GM19328 (cell line): ENCODE data around the gene EPHB2.

ENCODE experiments used
- ATAC-seq: cut with Tn5 transposase; IDR thresholded peaks from one replicate; pipeline ENCODE4 v1.9.1; 2021; ENCODE audit warnings: mild to moderate bottlenecking, moderate library complexity; ENCODE audit not compliant: unreplicated experiment

EPHB2 gene

DNA sequence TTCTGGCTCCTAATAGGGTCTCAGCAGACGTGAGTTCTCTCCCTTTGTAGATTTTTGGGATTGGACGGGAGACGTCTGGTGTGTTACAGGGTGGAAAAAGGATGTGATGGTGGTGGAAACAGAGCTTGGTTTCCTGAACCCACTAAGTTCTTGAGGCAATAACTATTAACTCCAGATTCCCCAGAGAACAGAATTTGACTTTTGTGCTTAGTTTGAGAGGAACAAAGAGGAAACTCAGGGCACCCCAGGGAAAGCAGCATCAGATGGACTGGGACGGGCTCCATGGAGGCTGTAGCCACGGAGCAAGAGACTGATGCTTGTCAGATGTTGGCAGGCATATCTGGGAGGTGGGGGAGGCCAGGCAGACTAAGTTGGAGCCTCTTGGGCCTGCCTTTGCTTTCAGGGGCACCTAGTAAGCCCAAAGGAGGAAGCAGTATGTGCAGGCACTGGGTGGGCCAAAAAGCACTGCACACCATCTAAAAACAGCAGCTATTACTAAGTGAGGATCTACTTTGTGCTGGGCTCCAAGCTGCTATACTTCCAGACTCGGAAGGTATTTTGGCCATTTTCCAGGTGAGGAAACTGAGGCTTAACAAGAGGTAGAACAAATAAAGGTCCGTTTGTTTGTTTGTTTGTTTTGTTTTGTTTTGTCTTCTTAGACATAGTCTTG lies 66.9 kb downstream of the EPHB2 start:
- ATAC-seq, result no peak

DNA sequence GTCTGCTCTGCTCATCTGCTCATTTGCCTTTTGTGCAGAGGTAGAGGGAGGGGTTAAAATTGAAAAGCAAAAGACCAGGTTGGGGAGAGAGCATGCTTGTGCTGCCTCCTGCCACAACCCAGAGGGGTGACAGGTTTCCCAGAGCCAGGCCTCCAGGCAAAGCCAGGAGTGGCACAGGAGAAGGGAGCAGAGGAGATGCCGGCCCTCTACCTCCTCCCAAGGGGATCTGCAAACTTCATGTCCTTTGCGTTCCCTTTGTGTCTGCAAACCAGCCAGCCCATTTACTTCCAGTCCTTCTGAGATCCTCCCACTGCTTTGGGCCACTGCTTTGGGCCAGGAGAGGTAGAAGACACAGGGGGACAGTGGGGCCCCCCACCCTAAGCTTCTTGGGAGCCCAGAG lies 67.8 kb downstream of the EPHB2 start:
- ATAC-seq, result no peak

DNA sequence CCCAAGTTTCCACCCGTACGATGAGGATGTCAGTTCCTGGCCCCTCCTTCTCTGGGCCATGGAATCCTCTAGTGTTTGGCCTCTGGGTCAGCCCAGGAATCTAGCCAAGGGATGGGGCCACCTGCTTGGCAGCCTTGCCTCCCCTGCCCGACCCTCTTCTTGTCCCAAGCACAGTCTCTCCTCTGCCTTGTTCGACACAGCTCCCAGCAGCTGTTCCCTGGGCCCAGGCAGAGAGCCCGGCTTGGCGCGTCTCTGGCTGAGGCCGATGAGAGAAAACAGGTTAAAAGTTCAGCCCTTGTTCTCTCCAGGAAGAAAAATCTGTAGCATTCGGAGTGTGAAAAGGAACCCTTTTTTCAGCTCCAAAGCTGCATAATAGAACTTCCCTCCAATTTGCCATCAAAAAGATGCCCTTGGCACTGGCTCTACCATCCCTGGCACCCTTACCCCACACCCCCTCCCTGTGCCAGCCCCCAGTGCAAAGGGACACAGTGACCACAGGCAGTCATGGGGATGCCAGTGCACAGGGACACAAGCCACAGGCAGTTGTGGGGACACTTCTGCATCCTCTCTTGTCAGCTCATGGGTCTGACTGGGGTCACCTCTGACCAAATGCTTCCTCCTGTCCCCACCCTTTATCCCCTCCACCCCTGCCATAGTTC lies 68.4 kb downstream of the EPHB2 start:
- no peak for ATAC-seq

DNA sequence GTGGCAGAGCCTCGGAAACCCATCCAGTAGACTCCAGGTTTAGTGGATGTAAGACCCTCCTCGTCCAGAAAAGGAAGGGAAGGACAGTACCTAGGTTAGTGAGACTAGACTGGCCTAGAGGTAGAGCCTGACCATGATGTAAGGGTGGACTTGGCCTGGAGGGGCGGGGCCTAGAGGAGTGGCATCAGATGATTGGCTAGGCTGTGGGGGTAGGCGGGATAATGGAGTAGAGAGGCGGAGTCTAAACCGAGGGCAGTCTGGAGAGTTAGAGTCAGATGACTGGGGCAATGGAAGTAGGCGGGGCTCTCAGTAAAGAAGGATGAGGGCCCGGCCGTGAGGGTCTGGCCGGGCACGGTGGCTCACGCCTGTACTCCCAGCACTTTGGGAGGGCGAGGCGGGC lies 70.1 kb downstream of the EPHB2 start:
- no peak for ATAC-seq

DNA sequence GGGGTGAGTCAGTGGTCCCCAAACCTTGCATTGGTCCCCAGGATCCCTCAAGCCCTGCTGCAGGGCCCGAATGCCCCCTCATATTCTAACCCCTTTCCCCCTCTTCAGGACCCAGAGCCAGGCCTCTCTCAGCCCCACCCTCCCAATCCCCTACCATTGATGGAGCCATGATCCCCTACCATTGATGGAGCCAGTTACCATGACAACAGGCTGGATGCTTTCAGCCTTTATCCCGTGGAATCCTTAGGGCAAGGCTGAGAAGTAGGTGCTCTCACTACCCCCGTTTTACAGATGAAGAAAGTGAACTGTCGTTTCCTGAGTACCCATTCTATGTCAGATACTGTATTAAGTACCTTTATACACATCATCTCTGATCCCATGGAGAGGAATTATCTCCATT lies 70.8 kb downstream of the EPHB2 start:
- ATAC-seq, result no peak

DNA sequence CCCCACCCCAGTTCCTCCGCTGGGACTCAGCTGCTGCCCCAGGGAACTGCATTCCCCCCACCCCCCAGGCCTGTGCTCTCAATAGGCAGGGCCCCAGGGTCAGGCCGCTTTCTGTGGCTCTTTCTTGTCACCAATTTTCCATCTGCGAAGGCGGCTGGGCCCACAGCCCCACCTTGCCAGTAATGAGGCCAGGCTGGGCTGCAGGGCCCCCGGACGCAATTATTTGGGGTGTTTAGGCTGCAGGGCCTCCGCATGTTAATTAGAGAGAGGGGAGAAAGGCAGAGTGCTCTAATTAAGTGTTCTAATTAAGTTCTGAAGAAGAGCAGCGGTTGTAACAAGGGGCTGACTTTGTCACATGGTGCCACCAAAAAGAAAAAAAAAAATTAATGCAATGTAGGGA lies 71.8 kb downstream of the EPHB2 start:
- no peak for ATAC-seq

DNA sequence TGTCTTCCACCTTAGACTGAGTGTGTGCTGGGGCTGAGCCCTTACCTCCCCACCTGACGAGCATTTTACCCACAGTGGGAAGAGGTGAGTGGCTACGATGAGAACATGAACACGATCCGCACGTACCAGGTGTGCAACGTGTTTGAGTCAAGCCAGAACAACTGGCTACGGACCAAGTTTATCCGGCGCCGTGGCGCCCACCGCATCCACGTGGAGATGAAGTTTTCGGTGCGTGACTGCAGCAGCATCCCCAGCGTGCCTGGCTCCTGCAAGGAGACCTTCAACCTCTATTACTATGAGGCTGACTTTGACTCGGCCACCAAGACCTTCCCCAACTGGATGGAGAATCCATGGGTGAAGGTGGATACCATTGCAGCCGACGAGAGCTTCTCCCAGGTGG lies 73.7 kb downstream of the EPHB2 start:
- no peak for ATAC-seq

DNA sequence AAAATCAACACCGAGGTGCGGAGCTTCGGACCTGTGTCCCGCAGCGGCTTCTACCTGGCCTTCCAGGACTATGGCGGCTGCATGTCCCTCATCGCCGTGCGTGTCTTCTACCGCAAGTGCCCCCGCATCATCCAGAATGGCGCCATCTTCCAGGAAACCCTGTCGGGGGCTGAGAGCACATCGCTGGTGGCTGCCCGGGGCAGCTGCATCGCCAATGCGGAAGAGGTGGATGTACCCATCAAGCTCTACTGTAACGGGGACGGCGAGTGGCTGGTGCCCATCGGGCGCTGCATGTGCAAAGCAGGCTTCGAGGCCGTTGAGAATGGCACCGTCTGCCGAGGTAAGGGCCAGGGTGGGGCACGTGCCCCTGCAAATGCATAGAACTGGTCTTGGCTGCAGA lies 74.1 kb downstream of the EPHB2 start:
- ATAC-seq, result no peak

DNA sequence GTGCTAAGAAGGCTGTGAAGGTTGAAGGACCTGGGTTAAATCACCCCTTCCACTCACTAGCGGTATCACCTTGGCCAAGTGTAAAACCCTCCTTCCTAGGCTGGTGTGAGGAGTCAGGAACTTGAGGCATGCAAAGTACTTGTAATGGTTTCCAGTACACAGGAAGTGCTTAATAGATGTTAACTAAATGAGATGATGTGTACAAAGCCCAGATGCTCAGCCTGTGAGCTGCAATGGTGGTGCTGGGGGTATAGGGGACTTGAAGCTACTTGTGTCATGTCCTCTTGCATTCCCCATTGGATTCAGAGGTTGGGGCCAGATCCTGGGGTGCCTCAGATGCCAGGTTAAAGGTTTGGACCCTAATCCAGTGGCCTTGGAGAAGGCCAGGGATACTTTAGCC lies 75.5 kb downstream of the EPHB2 start:
- ATAC-seq, result no peak

DNA sequence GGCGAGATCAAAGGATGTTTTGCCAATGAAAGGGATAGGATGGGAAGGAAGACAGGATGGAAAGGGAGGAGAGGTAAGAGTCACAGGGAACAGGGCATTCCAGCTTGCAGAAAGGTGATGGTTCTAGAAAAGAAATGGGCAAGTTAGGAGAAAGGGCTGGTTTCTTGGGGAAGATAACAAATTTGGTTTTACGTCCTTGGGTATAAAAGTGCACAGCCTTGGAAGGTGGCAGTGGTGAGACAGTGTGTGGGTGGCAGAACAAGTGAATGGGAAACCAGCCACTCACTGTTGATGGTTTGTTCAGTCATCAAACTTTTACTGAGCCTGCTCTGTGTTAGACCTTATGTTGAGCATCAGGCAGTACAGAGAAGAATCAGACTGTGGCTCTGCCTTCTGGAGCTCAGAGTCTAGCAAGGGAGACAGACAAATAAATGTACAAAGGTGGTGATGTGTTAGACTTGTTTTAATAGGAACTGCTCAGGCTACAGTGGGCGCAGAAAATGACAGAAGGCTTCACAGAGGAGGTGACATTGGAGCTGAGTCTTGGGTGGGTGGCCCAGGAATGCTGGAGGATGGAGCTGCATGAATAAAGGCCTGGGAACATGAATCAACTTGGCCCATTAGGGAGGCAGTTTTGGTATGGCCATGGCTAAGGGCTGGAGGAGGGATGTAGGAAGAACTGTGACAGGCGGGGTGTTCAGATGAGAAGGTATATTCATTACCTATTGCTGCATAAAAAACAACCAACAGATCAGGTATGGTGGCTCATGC lies 76.3 kb downstream of the EPHB2 start:
- ATAC-seq, result no peak

DNA sequence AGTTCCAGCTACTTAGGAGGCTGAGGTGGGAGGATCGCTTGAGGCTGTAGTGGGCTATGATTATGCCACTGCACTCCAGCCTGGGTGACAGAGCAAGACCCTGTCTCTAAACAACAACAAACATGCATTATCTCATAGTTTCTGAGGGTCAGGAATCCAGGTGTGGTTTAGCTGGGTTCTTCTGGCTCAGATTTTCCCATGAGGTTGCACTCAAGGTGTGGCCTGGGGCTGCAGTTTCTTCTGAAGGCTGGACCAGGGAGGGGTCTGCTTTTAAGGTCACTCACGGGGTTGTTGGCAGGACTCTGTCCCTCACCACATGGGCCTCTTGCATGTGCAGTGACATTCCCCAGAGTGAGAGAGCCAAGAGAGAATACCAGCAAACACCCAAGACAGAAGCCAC lies 77.0 kb downstream of the EPHB2 start:
- no peak for ATAC-seq

DNA sequence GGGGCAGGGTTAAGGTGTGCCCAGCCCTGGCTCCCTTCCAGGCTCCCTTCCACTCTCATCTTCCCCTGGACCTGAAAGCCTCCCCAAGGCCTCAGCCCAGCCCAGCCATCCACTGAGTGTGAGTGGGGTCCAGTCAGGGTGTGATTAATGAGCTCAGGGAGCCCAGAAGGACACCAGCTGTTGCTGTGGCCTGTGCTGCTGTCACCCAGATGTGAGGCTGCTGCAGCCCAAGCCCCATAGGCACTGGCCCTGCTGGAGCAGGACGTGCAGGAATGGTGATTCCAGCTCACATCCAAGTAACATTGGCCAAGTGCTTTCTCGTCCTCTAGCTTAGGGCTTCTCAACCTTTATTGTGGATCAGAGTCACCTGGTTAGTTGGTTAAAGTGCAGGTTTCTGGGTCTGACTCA lies 77.6 kb downstream of the EPHB2 start:
- no peak for ATAC-seq

DNA sequence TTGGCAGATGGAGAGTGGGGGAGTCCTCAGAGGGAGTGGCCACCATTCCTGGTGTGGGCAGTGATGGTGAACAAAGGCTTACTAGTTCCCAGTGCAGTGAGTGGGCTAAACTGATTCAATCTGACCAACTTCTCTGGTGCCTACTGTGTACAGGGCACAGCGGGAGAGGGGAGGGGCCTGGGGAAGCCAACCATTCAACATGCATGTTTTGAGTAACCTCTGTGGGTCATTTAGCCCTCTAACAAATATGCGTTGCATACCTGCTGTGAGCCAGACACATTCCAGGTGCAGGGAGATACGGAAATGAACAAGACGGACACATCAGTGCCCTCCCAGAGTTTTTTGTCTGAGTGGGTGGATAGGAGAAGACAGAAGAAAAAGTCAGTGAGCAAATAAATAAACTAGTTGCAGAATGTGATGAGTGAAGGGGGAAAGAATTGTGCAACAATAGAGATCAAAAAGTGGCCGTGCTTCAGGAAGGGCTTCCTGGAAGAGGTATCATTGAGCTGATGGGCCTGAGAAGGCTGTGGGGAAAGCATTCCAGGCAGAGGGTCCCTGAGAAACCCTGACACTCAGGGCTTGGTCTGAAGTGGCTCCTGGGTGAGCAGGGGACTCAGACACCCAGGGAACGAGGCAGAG lies 78.8 kb downstream of the EPHB2 start:
- ATAC-seq, result no peak

DNA sequence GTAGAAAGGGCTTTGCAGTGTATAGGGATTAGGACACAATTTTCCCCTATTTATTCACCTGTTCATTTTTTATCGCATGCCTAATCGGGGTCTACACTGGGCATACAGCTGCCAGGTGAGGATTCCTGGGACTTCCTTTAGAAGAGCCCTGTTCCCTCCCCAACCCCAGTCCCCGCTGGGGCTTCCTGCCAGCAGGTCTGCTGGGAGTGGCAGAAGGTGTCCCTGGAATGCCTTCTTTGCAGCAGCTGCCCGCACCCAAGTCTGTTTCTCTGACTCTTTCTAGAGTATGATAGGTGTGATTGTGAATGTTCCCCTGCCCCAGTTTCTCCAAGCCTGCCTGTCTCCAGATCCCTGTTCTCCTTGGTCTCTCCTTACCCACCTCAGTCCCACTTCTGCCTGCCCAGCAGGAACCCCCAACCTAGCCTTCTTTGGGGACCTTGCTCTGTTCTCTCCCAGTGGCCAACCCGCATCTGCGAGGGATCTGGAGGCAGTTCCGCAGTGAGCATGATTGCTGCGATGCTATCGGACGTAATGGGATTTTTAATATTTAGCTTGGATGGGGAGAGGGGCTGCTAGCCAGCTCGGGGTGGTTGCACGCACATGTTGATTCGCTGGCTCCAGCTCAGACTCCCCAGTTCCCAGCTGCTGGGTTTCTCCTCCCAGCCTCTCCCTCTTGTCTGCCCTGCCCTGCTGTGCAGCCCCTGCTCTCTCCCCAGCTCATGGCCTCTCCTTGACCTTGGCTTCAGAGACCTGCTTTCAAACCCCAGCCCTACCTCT lies 79.8 kb downstream of the EPHB2 start:
- no peak for ATAC-seq

DNA sequence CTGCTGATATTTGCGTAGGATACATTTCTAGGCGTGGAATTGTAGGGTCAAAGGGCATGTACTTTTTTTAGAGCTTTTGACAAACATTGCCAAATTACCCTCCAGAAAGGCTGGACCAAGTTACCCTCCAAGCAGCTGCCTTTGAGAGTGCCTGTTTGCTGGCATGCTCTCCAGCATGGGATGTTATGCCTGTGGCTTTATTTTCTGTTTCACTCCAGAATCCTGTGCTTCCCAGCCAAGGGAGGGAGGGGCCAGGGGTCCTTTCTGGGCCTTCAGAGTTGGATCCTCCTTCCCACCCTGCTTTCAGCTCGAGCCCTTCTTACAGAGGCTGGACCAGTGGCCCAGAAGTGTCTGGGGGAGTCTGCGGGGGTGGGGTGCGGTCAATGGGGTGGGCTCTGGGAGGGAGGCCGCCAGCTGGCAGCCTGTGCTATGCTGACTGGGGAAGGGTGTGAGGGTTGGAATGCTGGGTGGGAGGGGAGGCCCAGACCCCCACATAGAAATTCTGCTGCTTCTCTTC lies 81.2 kb downstream of the EPHB2 start:
- ATAC-seq, result no peak

DNA sequence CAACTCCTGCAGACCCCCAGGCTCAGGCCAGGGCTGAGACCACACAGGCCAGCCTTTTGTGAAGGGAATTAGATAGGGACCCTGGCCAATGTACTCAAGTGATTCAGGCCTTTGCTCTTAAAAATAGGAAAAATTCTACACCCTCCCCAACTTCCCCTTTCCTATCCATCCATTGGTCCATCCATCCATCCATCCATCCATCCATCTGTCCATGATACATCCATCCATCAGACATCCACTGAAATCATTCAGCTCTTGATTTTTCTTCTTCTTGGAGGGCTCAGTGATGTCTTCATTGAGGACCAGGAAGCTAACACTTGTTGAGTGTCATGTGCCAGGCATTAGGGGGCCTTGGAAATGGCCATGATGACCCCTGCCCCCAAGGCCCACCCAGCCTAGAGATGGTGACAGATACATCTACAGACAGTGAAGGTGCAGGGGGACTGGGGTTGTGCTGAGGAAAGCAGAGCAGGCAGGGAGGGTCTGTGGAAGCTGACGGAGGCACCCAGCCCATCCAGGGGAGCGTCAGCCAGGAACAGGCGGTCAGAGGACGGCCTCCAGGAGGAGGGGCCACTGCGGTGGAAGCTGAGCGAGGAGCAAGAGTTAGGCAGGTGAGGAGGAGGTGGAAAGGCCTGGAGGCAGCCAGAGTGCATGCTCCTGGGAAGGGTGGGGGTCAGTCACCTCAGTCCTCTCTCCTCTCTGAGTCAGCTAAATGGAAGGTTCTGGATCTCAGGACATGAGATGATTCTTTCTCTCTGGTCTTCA lies 81.9 kb downstream of the EPHB2 start:
- no peak for ATAC-seq

DNA sequence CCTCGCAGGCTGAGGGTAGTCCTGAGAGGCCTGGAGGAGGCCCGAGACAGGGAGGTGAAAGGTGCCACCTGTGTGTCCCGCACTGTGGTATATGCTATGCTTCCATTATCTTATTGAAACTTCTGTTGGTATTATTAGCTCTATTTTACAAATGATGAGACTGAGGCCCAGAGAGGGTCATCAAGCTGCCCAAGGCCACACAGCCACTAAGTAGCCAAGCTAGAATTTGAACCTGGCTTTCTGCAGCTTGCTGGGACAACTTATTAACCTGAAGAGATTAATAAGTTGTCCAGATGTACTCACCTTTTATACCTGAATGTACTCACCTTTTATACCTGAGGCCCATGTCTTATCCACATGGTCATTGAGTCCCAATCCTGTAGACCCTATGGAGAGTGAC lies 83.0 kb downstream of the EPHB2 start:
- no peak for ATAC-seq

DNA sequence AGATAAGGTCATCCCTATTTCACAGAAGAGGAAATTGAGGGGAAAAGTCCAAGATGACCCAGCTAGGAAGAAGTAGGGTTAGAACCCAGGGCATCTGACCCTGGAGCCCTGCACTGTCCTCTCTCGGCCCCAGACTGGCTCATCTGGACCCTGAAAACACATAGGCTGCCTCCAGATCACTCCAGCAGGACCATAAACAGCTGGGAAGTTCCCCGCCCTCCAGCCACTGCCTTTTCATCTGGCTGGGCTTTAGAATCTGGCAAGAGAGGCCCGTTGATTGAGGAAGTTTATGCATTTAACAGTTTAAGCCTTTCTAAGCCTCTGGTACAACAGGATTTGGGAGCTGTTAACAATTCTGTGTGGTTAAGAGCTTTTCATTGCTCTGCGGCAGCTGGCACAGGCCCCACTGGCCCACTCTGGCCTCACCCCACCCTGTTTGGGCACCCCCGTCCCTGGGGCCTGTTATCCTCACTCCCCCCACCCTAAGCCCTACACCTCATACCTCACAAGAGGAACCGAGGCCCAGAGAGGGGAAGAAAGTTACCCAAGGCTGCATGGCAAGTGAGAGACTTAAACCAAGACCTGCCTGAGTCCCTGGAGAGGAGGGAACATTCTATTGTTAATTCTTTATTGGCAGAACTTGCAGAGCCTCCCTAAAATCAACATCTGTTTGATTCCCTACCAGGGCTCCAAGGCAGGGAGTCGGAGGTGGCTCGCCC lies 84.2 kb downstream of the EPHB2 start:
- ATAC-seq, result no peak

DNA sequence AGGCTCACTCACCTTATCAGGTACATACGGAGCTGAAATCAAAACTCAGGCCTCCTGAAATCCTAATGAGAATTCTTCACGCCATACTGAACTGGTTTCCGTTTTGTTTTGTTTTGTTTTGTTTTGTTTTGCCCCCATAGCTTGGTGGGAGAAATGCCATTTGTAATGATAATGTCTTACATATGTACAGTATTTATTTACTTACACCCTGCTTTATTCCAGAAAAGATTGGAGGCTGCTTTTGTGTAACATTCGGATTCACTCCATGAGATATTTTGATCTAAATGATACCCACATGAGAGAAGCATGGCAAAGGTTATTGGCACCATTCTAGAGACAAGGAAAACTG lies 84.7 kb downstream of the EPHB2 start:
- ATAC-seq, result no peak
